HL-60 (cell line): ENCODE measurements around the gene PDGFC.

Source experiments
- GABPA ChIP-seq: IDR thresholded peaks from 2 replicates; pipeline ENCODE4 v1.6.1; 2012; ENCODE audit warnings: low read depth
- POLR2AphosphoS5 ChIP-seq: IDR thresholded peaks from 2 replicates; pipeline ENCODE4 v1.6.1; 2012; ENCODE audit warnings: low read depth
- SPI1 ChIP-seq: IDR thresholded peaks from 2 replicates; pipeline ENCODE4 v1.6.1; 2012; ENCODE audit warnings: low read depth, mild to moderate bottlenecking, borderline replicate concordance
- TF ChIP-seq, protein P1 (sequence below): IDR thresholded peaks from one replicate; pipeline ENCODE4 v1.5.1; 2011; ENCODE audit warnings: low read length, control low read depth, inconsistent platforms; ENCODE audit not compliant: insufficient read depth
- TF ChIP-seq, protein P2 (sequence below): IDR thresholded peaks from 2 replicates; pipeline ENCODE4 v1.6.1; 2012; ENCODE audit warnings: low read depth; ENCODE audit not compliant: insufficient replicate concordance

GRCh38 chr4:156795727-156796126 lies 175.9 kb downstream of the PDGFC start:
- TF ChIP-seq, protein P1, sequence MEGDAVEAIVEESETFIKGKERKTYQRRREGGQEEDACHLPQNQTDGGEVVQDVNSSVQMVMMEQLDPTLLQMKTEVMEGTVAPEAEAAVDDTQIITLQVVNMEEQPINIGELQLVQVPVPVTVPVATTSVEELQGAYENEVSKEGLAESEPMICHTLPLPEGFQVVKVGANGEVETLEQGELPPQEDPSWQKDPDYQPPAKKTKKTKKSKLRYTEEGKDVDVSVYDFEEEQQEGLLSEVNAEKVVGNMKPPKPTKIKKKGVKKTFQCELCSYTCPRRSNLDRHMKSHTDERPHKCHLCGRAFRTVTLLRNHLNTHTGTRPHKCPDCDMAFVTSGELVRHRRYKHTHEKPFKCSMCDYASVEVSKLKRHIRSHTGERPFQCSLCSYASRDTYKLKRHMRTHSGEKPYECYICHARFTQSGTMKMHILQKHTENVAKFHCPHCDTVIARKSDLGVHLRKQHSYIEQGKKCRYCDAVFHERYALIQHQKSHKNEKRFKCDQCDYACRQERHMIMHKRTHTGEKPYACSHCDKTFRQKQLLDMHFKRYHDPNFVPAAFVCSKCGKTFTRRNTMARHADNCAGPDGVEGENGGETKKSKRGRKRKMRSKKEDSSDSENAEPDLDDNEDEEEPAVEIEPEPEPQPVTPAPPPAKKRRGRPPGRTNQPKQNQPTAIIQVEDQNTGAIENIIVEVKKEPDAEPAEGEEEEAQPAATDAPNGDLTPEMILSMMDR = no peak
- no peak for TF ChIP-seq POLR2AphosphoS5
- TF ChIP-seq, protein P2, sequence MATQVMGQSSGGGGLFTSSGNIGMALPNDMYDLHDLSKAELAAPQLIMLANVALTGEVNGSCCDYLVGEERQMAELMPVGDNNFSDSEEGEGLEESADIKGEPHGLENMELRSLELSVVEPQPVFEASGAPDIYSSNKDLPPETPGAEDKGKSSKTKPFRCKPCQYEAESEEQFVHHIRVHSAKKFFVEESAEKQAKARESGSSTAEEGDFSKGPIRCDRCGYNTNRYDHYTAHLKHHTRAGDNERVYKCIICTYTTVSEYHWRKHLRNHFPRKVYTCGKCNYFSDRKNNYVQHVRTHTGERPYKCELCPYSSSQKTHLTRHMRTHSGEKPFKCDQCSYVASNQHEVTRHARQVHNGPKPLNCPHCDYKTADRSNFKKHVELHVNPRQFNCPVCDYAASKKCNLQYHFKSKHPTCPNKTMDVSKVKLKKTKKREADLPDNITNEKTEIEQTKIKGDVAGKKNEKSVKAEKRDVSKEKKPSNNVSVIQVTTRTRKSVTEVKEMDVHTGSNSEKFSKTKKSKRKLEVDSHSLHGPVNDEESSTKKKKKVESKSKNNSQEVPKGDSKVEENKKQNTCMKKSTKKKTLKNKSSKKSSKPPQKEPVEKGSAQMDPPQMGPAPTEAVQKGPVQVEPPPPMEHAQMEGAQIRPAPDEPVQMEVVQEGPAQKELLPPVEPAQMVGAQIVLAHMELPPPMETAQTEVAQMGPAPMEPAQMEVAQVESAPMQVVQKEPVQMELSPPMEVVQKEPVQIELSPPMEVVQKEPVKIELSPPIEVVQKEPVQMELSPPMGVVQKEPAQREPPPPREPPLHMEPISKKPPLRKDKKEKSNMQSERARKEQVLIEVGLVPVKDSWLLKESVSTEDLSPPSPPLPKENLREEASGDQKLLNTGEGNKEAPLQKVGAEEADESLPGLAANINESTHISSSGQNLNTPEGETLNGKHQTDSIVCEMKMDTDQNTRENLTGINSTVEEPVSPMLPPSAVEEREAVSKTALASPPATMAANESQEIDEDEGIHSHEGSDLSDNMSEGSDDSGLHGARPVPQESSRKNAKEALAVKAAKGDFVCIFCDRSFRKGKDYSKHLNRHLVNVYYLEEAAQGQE = no peak
- no peak for TF ChIP-seq GABPA
- no peak for TF ChIP-seq SPI1
